Glutamatergic neuron (in vitro differentiated cells): ENCODE results near the gene RAMP2. TPM values are rescaled to one million over a fixed set of nuclear protein-coding genes. Genes with fewer than 3 reads are reported as not detected.

Source experiments
- DNase-seq: peaks from one replicate; pipeline ENCODE4 v3.0.0; 2022
- H3K27ac Mint-ChIP-seq: one replicate; pipeline ENCODE4 v1.8.0; 2020; ENCODE audit warnings: mild to moderate bottlenecking, mixed read lengths, inconsistent platforms; ENCODE audit not compliant: unreplicated experiment
- H3K27me3 Mint-ChIP-seq: one replicate; pipeline ENCODE4 v1.8.0; 2020; ENCODE audit warnings: mild to moderate bottlenecking, moderate library complexity, mixed read lengths, inconsistent platforms; ENCODE audit not compliant: unreplicated experiment
- H3K36me3 Mint-ChIP-seq: one replicate; pipeline ENCODE4 v1.8.0; 2020; ENCODE audit warnings: mild to moderate bottlenecking, mixed read lengths, inconsistent platforms; ENCODE audit not compliant: unreplicated experiment
- H3K4me1 Mint-ChIP-seq: one replicate; pipeline ENCODE4 v1.8.0; 2020; ENCODE audit warnings: mild to moderate bottlenecking, low read depth, mixed read lengths, inconsistent platforms; ENCODE audit not compliant: unreplicated experiment
- H3K4me3 Mint-ChIP-seq: one replicate; pipeline ENCODE4 v1.8.0; 2020; ENCODE audit warnings: mild to moderate bottlenecking, mixed read lengths, inconsistent platforms; ENCODE audit not compliant: unreplicated experiment
- H3K9me3 Mint-ChIP-seq: one replicate; pipeline ENCODE4 v1.8.0; 2020; ENCODE audit warnings: mild to moderate bottlenecking, moderate library complexity, mixed read lengths, inconsistent platforms; ENCODE audit not compliant: unreplicated experiment
- total RNA-seq: library from RNA; stranded (reverse); fragmentation: NEBNext Ultra II Directional; extraction: Animal tissue kit (Norgen Biotek cat#: 25700); gene quantifications from one replicate; pipeline ENCODE4 v1.2.1, GENCODE V29; 2021; ENCODE audit not compliant: unreplicated experiment
- TF ChIP-seq, protein P1 (sequence below): fragments of 200-600 bp; sonication (generic); IDR thresholded peaks from one replicate; pipeline ENCODE4 v1.5.0; 2021; ENCODE audit not compliant: partially characterized antibody, unreplicated experiment

The RAMP2 gene
- total RNA-seq, 1 donor from 2014 or later: 4.6 TPM

DNA sequence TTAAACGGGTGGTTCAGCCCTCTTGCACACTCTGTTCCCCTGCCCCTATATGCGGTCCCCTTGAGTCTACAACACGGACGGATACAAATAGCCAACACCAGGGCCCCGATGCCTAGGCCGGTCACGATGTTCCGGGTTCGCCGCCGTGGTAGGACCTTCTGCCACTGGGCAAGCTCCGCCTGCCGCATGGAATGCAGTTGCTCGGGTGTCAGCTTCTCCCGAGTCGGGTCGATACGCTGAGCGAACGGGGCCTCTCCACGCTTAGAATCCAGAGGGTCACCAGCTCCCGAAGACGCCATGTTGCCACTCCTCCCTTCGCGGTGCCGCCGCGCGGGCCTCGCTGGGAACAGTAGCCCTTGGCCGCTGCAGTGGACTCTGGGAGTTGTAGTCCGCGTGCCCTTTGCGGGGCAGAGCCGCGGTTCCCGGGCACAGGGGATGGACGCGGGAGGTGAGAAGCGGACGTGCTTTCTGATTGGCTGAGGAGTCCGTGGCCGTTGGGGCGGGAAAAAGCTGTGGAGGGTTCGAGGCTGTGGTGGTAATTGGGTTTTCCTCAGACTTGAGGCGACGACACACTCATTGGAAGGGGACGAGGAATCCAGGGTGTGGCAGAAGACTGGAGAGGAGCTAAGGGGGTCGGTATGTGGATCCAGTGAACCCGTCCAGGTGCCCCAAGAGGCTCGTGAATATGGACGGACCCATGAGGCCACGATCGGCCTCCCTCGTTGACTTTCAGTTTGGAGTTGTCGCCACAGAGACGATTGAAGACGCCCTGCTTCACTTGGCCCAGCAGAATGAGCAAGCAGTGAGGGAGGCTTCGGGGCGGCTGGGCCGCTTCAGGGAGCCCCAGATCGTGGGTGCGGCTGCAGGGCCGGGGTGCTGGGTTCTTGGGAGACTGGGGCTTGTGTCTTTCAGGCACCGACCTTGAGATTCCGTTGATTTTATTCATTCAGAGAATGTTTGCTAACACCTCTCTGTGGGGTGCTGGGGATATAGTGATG is 37.7 kb downstream of the RAMP2 start, which contains the start of the genes CNTD1 and COA3:
CNTD1 (plus strand) TSS at position 479 of the 998 bp plus-strand sequence; CDS start at position 686, 207 bp downstream.
COA3 (minus strand) TSS at position 322 of the 998 bp plus-strand sequence; CDS start at position 299, 23 bp downstream.
- Mint-ChIP-seq H3K4me1 (peaks cover 3% of the 10 kb centered on the region), H3K9me3 (peaks cover 2% of the 10 kb centered on the region), H3K4me3 (peak within 1 kb of the TSS; percentile 93), H3K36me3 (peaks cover 6% of the 10 kb centered on the region), H3K27me3 (peaks cover 8% of the 10 kb centered on the region), H3K27ac (peak within 1 kb of the TSS; percentile 85)
- DNase-seq: peak; percentile 93
- TF ChIP-seq, protein P1, sequence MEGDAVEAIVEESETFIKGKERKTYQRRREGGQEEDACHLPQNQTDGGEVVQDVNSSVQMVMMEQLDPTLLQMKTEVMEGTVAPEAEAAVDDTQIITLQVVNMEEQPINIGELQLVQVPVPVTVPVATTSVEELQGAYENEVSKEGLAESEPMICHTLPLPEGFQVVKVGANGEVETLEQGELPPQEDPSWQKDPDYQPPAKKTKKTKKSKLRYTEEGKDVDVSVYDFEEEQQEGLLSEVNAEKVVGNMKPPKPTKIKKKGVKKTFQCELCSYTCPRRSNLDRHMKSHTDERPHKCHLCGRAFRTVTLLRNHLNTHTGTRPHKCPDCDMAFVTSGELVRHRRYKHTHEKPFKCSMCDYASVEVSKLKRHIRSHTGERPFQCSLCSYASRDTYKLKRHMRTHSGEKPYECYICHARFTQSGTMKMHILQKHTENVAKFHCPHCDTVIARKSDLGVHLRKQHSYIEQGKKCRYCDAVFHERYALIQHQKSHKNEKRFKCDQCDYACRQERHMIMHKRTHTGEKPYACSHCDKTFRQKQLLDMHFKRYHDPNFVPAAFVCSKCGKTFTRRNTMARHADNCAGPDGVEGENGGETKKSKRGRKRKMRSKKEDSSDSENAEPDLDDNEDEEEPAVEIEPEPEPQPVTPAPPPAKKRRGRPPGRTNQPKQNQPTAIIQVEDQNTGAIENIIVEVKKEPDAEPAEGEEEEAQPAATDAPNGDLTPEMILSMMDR: no peak

DNA sequence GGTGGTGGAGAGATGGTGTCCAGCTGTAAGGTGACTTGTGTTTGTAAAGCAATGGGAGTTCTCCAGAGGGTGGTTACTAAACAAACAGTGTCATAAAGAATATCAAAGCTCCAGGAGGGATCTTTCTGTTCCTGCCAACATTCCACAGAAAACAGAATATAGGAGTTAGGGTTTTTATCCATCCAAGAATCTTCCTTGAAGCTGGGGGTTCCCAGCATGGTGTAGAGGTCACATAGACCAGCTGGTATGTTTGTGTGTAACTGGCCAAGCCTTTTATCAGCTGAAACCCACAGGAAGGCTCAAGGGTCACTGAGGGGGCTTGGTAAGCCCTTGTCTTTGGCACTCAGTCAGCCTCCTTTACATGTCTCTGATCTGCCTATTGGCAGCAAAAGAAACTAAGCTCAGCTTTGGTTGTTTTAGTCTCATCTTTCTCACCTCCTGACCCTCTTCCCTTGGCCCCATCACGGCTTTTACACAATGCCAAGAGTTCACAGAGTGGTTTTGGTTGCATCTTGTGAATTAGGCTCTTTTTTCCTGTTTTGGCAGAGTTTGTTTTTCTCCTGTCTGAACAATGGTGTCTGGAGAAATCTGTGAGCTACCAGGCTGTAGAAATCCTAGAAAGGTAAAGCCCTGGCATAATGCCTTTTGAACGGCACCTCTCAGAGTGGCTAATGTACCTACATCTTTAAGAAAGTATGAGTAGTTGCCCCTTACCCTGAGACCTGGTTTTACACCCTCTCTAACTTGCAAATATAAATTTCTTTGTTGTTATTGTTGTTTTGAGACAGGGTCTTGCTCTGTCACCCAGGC is 42.3 kb downstream of the RAMP2 start:
- no peaks in the 10 kb centered on the region for H3K36me3 Mint-ChIP-seq
- H3K4me3 Mint-ChIP-seq: no peak overlapping the region
- peaks cover 5% of the 10 kb centered on the region for H3K9me3 Mint-ChIP-seq
- DNase-seq: no peak
- no peaks in the 10 kb centered on the region for H3K4me1 Mint-ChIP-seq
- no peak overlapping the region for H3K27ac Mint-ChIP-seq
- peaks cover 7% of the 10 kb centered on the region for H3K27me3 Mint-ChIP-seq
- TF ChIP-seq, protein P1: no peak

DNA sequence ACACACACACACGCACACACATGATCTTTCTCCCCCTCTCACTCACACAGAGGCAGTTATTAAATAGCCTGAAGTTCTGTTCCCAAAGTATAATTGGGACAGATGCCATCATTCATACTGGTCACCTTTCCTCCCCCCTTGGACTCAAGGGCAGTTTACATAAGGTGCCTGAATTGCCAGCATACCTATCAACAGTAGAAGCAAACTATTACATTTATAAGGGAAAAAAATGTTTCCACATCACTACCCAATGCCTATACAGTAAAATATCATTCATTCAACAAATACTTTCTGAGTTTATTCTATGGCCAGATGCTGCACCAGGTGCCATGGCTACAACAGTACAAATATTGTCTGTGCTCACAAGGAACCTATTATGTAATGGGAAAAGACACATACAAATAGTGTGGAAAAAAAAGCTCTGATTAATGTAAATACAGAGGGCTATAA is 43.9 kb downstream of the RAMP2 start:
- DNase-seq: no peak
- H3K9me3 Mint-ChIP-seq: peaks cover 3% of the 10 kb centered on the region
- H3K36me3 Mint-ChIP-seq: no peaks in the 10 kb centered on the region
- H3K4me1 Mint-ChIP-seq: no peaks in the 10 kb centered on the region
- peaks cover 3% of the 10 kb centered on the region for H3K27me3 Mint-ChIP-seq
- no peak overlapping the region for H3K4me3 Mint-ChIP-seq
- no peak overlapping the region for H3K27ac Mint-ChIP-seq
- TF ChIP-seq, protein P1: no peak

DNA sequence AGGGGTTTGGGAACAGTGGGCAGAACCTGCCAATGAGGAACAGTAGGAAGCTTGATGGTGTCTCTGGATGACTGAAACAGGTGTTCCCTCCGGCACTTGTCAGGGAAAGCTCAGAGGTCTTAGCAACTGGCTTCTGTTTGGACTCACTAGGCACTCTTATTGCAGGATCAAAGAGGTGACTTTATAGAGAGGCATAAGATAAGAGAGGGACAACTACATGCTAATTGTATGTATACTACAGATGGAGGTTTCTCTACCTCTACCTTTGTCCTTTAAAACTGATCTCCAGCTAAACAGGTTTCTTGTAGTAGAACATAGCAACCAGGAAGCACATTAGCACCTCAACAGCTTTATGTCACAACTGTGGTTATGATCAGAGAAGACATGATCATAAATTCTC is 45.2 kb downstream of the RAMP2 start:
- TF ChIP-seq, protein P1: no peak
- H3K27ac Mint-ChIP-seq: no peak overlapping the region

More for the DNA sequence above, 45.2 kb downstream of the RAMP2 start:
- no peak overlapping the region for H3K4me3 Mint-ChIP-seq
- H3K9me3 Mint-ChIP-seq: peaks cover 3% of the 10 kb centered on the region
- peaks cover 3% of the 10 kb centered on the region for H3K27me3 Mint-ChIP-seq
- no peaks in the 10 kb centered on the region for H3K4me1 Mint-ChIP-seq
- DNase-seq: no peak
- H3K36me3 Mint-ChIP-seq: no peaks in the 10 kb centered on the region
